Transverse colon (tissue), 4 donors: Measurements from ENCODE around the gene EPHA8. TPM values are rescaled to one million over a fixed set of nuclear protein-coding genes. Genes with fewer than 3 reads are reported as not detected.

ENCODE experiments used
- DNase-seq: peaks from one replicate; pipeline ENCODE4 v3.0.0-alpha.2; 2019
- H3K27ac ChIP-seq, 4 donors: fragments of 200-600 bp; sonication (generic); 2 replicates each; pipeline ENCODE4 v1.5.1; 2016 to 2018; ENCODE audit warnings: inconsistent platforms in 4 of 4
- H3K27me3 ChIP-seq: fragments of 200-600 bp; sonication (generic); 2 replicates; pipeline ENCODE4 v1.5.1; 2017; ENCODE audit warnings: inconsistent platforms
- H3K36me3 ChIP-seq, 4 donors: fragments of 200-600 bp; sonication (generic); 2 replicates each; pipeline ENCODE4 v1.5.1; 2017 to 2019; ENCODE audit warnings: inconsistent platforms in 4 of 4
- H3K4me1 ChIP-seq, 4 donors: fragments of 200-600 bp; sonication (generic); 2 replicates each; pipeline ENCODE4 v1.5.1; 2017 to 2020; ENCODE audit warnings: inconsistent platforms in 4 of 4
- H3K4me3 ChIP-seq, 4 donors: fragments of 200-600 bp; sonication (generic); 1 replicate in 1 of 4; 2 replicates in 3 of 4; pipeline versions ENCODE4 v1.5.1 to v1.6.1; 2017 to 2019; ENCODE audit warnings: inconsistent platforms in 4 of 4
- H3K9me3 ChIP-seq, 2 donors: fragments of 200-600 bp; sonication (generic); 2 replicates each; pipeline ENCODE4 v1.5.1; 2017 to 2019; ENCODE audit warnings: inconsistent platforms in 2 of 2
- CTCF ChIP-seq, 5 experiments: fragments of 200-600 bp in 3 of 5; fragments of 450-650 bp in 2 of 5; sonication (generic) in 3 of 5; IDR thresholded peaks; 1 replicate in 2 of 5; 2 replicates in 3 of 5; pipeline ENCODE4 v1.5.1; 2016 to 2017; ENCODE audit warnings: antibody characterized with exemption in 5 of 5, inconsistent platforms in 3 of 5, mild to moderate bottlenecking in 2 of 5, moderate library complexity in 1 of 5
- EP300 ChIP-seq: sonication (generic); formaldehyde crosslinking; IDR thresholded peaks from one replicate; pipeline ENCODE4 v1.6.1; 2017; ENCODE audit warnings: antibody characterized with exemption, low read depth
- POLR2A ChIP-seq: fragments of 450-650 bp; IDR thresholded peaks from one replicate; pipeline ENCODE4 v1.6.1; 2016; ENCODE audit warnings: antibody characterized with exemption, mild to moderate bottlenecking, moderate library complexity
- POLR2AphosphoS5 ChIP-seq, 3 donors: sonication (generic); formaldehyde crosslinking; IDR thresholded peaks; one replicate each; pipeline ENCODE4 v1.6.1; 2016; ENCODE audit warnings: antibody characterized with exemption in 3 of 3
- WGBS, 2 donors: methylation state at CpG; one replicate each; pipeline ENCODE4 v1.1.5; 2018; ENCODE audit warnings: low coverage in 1 of 2; 5-methylcytosine and 5-hydroxymethylcytosine counted together
- in situ Hi-C, 4 donors: fragments of 200-750 bp; cut with MboI; loops; one replicate each; pipeline versions ENCODE4 v1.15.0 to v1.15.1; 2017; ENCODE audit warnings: low sequenced_read_pairs in 3 of 4, low pct_ligation_motif_present in 1 of 4, low pct_unique_long_range_greater_than_20kb in 1 of 4
- intact Hi-C: fragments of 100-400 bp; cut with DNase I; formaldehyde crosslinking; loops from one replicate; pipeline ENCODE4 v1.15.1; 2023; ENCODE audit warnings: low total_unique reads
- total RNA-seq, 4 donors: library from RNA; depleted of rRNA; stranded (reverse); fragments of >200 nt; gene quantifications; one replicate each; pipeline ENCODE4 v1.1.0, GENCODE V29; 2016

The EPHA8 gene
- total RNA-seq, 4 donors from 2014 or later: not detected

- DNase-seq: no peak
- in situ Hi-C loops (no loop called here), intact Hi-C loops (no loop called here)
- WGBS, 2 donors: 39% methylated on average over 4 of the region's 4 CpGs; no CpG with 5 or more reads in 1 of the 2 donors
- Histone ChIP-seq H3K27ac (no peak overlapping the region), H3K27me3 (peaks cover 86% of the 10 kb centered on the region), H3K4me3 (no peak overlapping the region), H3K36me3 (no peaks in the 10 kb centered on the region), H3K9me3 (no peaks in the 10 kb centered on the region), H3K4me1 (no peaks in the 10 kb centered on the region)
- no peak for TF ChIP-seq EP300
- TF ChIP-seq POLR2AphosphoS5 (IDR thresholded peaks at IDR 0.05): no peak
- TF ChIP-seq CTCF (IDR thresholded peaks at IDR 0.05): no peak
- no peak for TF ChIP-seq POLR2A
These were observed 58.5 kb downstream of the EPHA8 start for GRCh38 chr1:22621761-22622160.

GRCh38 chr1:22625262-22625925 is 62.1 kb downstream of the EPHA8 start:
- no peak for TF ChIP-seq POLR2A
- Histone ChIP-seq H3K27me3 (peaks cover 78% of the 10 kb centered on the region), H3K36me3 (no peaks in the 10 kb centered on the region), H3K9me3 (no peaks in the 10 kb centered on the region), H3K4me3 (no peak overlapping the region), H3K27ac (no peak overlapping the region), H3K4me1 (no peaks in the 10 kb centered on the region)
- intact Hi-C loops (no loop called here), in situ Hi-C loops (loop anchor here in 2 of 4 donors (25.0 kb wide), 1 partner anchor 488 kb away; the partner anchor contains the start of gene WNT4 (in 2 of the 2))
- no peak for DNase-seq
- WGBS, 2 donors: 45 to 80% methylated on average over 2 to 9 of the region's 9 CpGs

- DNase-seq: no peak
- 0 to 22% methylated on average over 3 to 17 of the region's 20 CpGs for WGBS, 2 donors
- Histone ChIP-seq H3K9me3 (no peaks in the 10 kb centered on the region), H3K27ac (no peak overlapping the region), H3K36me3 (no peaks in the 10 kb centered on the region), H3K4me3 (no peak overlapping the region), H3K4me1 (no peaks in the 10 kb centered on the region), H3K27me3 (peaks cover 69% of the 10 kb centered on the region)
- intact Hi-C loops (no loop called here), in situ Hi-C loops (loop anchor here in 2 of 4 donors (25.0 kb wide), 1 partner anchor 489 kb away; the partner anchor contains the start of gene WNT4 (in 2 of the 2))
- TF ChIP-seq POLR2AphosphoS5 (IDR thresholded peaks at IDR 0.05) (no peak), EP300 (no peak), CTCF (IDR thresholded peaks at IDR 0.05) (no peak), POLR2A (no peak)
These were observed 63.2 kb downstream of the EPHA8 start for GRCh38 chr1:22626237-22627157.

- H3K27me3 ChIP-seq: peaks cover 69% of the 10 kb centered on the region
- TF ChIP-seq POLR2A: no peak
- TF ChIP-seq POLR2AphosphoS5 (IDR thresholded peaks at IDR 0.05): no peak
- TF ChIP-seq EP300: no peak
- TF ChIP-seq CTCF (IDR thresholded peaks at IDR 0.05): no peak
- in situ Hi-C loops (loop anchor here in 2 of 4 donors (25.0 kb wide), 1 partner anchor 490 kb away; the partner anchor contains the start of gene WNT4 (in 2 of the 2)), intact Hi-C loops (no loop called here)
- no peaks in the 10 kb centered on the region for H3K36me3 ChIP-seq
- DNase-seq: no peak
- 0 to 24% methylated on average over 1 to 5 of the region's 5 CpGs for WGBS, 2 donors
- no peaks in the 10 kb centered on the region for H3K9me3 ChIP-seq
- H3K4me1 ChIP-seq: no peaks in the 10 kb centered on the region
- no peak overlapping the region for H3K27ac ChIP-seq
- no peak overlapping the region for H3K4me3 ChIP-seq
These were observed 64.0 kb downstream of the EPHA8 start for GRCh38 chr1:22627331-22627730.
